Upper lobe of right lung (tissue), 1 donor: ENCODE results near the gene NPHP1. TPM values are rescaled to one million over a fixed set of nuclear protein-coding genes. Genes with fewer than 3 reads are reported as not detected.

Experiments used
- ATAC-seq: fragments of 200-7000 bp; cut with Tn5 transposase; one replicate; pipeline ENCODE4 v1.9.1; 2020; ENCODE audit warnings: mild to moderate bottlenecking, moderate library complexity
- DNase-seq: peaks from one replicate; pipeline ENCODE4 v3.0.0-alpha.2; 2020
- H3K27ac ChIP-seq: fragments of 200-600 bp; one replicate; pipeline ENCODE4 v1.8.0; 2022
- H3K27me3 ChIP-seq: fragments of 200-600 bp; one replicate; pipeline ENCODE4 v1.8.0; 2022; ENCODE audit warnings: mild to moderate bottlenecking
- H3K36me3 ChIP-seq: fragments of 200-600 bp; one replicate; pipeline ENCODE4 v1.8.0; 2022
- H3K4me1 ChIP-seq: fragments of 200-600 bp; one replicate; pipeline ENCODE4 v1.8.0; 2022
- H3K4me3 ChIP-seq: fragments of 200-600 bp; one replicate; pipeline ENCODE4 v1.8.0; 2022; ENCODE audit warnings: mild to moderate bottlenecking
- H3K9me3 ChIP-seq: fragments of 200-600 bp; one replicate; pipeline ENCODE4 v1.8.0; 2022
- CTCF ChIP-seq: fragments of 200-600 bp; IDR thresholded peaks from one replicate; pipeline ENCODE4 v1.8.0; 2022; ENCODE audit warnings: antibody characterized with exemption
- intact Hi-C: fragments of 100-400 bp; cut with DNase I; formaldehyde crosslinking; loops from one replicate; pipeline ENCODE4 v1.11.0; 2022
- total RNA-seq: library from RNA; stranded (reverse); fragmentation: NEBNext Ultra II Directional; extraction: Animal tissue kit (Norgen Biotek cat#: 25700); gene quantifications from one replicate; pipeline ENCODE4 v1.2.1, GENCODE V29; 2021
- donor health status: DM: no; HTN: yes; CAD: no; lungs with severe emphysema.

Gene NPHP1
- total RNA-seq, 1 donor from 2014 or later: 4.1 TPM

DNA sequence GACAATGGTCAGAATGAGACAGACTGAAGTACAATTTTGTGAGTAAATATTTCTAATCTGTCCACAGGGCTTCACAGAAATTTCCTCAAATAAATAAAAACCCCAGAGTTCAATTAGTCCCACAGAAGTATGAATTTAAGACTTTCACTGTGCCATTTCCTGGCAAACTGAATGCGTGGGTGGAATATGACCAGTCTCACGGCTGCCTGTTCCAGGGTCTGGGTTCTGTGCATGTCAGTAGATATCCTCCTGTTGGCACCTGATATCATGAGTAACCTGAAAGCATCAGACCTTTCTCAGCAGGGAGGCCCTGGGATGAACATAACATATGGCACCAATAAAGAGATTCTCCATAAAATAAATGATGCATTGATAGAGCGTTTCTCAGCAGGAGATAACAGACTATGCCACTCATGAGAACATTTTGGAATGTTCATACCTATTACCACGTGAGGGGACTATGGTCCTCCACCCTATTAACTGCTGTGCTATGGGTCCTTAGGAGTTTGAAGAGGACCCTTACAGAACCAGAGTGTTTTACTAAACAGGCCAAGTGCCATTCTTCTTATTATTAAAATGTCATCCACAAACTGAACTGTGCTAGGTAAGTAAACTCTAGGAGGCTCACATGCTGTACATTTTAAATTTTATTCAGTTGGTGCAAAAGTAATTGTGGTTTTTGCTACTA is 78.6 kb downstream of the NPHP1 start:
- DNase-seq (no peak), ATAC-seq (peak; percentile 60)

GRCh38 chr2:110124939-110125691 is 79.7 kb downstream of the NPHP1 start:
- DNase-seq (no peak), ATAC-seq (no peak)
- no peak for TF ChIP-seq CTCF
- intact Hi-C loops: no loop called here
- Histone ChIP-seq H3K4me3 (no peak overlapping the region), H3K27me3 (no peaks in the 10 kb centered on the region), H3K4me1 (peaks cover 5% of the 10 kb centered on the region), H3K27ac (no peak overlapping the region), H3K9me3 (no peaks in the 10 kb centered on the region), H3K36me3 (no peaks in the 10 kb centered on the region)

More for the DNA sequence above, 78.6 kb downstream of the NPHP1 start:
- Histone ChIP-seq H3K27ac (no peak overlapping the region), H3K27me3 (no peaks in the 10 kb centered on the region), H3K9me3 (no peaks in the 10 kb centered on the region), H3K36me3 (no peaks in the 10 kb centered on the region), H3K4me1 (no peaks in the 10 kb centered on the region), H3K4me3 (no peak overlapping the region)
- TF ChIP-seq CTCF: no peak
- intact Hi-C loops: no loop called here

GRCh38 chr2:110124038-110124825 is 80.6 kb downstream of the NPHP1 start:
- peak; percentile 11 for TF ChIP-seq CTCF
- peak; percentile 72 for DNase-seq

DNA sequence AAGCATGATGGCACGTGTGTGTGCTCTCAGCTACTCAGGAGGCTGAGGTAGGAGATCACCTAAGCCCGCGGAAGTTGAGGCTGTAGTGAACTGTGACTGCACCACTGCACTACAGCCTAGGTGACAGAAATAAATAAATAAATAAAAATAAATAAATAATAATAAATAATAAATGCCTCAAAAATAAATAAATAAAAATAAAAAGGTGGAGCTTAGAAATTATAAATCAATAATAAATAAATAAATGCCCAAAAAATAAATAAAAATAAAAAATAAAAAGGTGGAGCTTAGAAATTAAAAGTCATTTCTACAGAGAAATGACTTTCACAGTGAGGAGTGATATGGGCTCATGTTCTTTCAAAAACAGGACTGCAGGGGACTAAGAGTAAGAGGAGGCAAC is 83.2 kb downstream of the NPHP1 start:
- no peaks in the 10 kb centered on the region for H3K27me3 ChIP-seq
- no peak for TF ChIP-seq CTCF
- ATAC-seq (no peak), DNase-seq (no peak)
- H3K27ac ChIP-seq: no peak overlapping the region
- H3K4me1 ChIP-seq: peaks cover 9% of the 10 kb centered on the region
- intact Hi-C loops: no loop called here
- H3K36me3 ChIP-seq: no peaks in the 10 kb centered on the region
- no peaks in the 10 kb centered on the region for H3K9me3 ChIP-seq
- H3K4me3 ChIP-seq: no peak overlapping the region

More at GRCh38 chr2:110124038-110124825, 80.6 kb downstream of the NPHP1 start:
- Histone ChIP-seq H3K36me3 (no peaks in the 10 kb centered on the region), H3K27ac (no peak overlapping the region), H3K27me3 (no peaks in the 10 kb centered on the region), H3K9me3 (no peaks in the 10 kb centered on the region), H3K4me1 (peaks cover 6% of the 10 kb centered on the region), H3K4me3 (no peak overlapping the region)
- intact Hi-C loops: no loop called here
- peak; percentile 90 for ATAC-seq

DNA sequence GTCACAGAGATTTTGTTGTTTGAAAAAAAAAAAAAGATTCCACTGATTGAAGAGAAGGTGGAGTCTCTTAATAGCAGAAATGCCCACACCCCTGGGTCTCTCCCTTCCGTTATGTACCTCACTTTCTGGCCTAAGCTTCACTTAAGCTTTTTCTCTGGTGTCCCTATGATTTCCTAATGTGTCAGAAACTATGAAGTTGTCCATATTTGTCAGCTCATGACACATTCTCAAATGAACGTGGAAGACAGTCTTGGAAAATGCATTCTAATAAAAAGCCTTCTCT is 83.8 kb downstream of the NPHP1 start:
- peaks cover 1% of the 10 kb centered on the region for H3K27me3 ChIP-seq
- intact Hi-C loops: no loop called here
- peak overlapping the region; percentile 30 for H3K27ac ChIP-seq
- no peak overlapping the region for H3K4me3 ChIP-seq
- DNase-seq: no peak
- peaks cover 15% of the 10 kb centered on the region for H3K4me1 ChIP-seq
- H3K36me3 ChIP-seq: no peaks in the 10 kb centered on the region
- H3K9me3 ChIP-seq: no peaks in the 10 kb centered on the region
- no peak for TF ChIP-seq CTCF
- ATAC-seq: no peak
